ENCODE results near the gene KRTAP9-7.

DNA sequence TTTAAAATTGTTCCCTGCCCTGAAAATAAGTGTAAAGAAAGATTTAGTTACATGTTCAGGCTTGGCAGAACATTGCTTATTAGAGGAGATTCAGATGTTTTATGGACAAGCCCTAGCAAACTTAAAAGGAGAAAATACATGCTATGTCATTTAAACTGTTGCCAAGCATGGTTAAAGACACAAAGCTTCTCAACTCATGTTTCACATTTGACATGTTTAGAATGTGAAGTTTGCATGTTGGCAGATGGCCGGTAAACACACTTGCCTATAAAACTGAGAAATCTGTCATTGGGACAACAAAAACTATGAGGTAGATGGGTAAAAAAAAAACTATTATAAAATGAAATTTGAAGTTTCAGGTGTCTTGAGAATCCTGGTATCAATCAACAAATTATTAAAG lies 21.3 kb downstream of the KRTAP9-7 start:
- TF ChIP-seq YY1 (IDR thresholded peaks at IDR 0.05; ENCODE audit: insufficient read depth, insufficient read length), result no peak
- no peak for TF ChIP-seq SUZ12 (IDR thresholded peaks at IDR 0.05; ENCODE audit: extremely low read depth, insufficient read depth, insufficient read length)
- no peak for TF ChIP-seq ZNF274 (IDR thresholded peaks at IDR 0.05; ENCODE audit: low read depth, low read length)

All from NT2/D1 (cell line).